Gastroesophageal sphincter (tissue), 4 donors: ENCODE measurements around the gene PCSK5. TPM values are rescaled to one million over a fixed set of nuclear protein-coding genes. Genes with fewer than 3 reads are reported as not detected.

ENCODE experiments used
- ATAC-seq: fragments of 150-250 bp; one replicate; pipeline ENCODE4 v1.9.1; 2016; ENCODE audit warnings: mild to moderate bottlenecking, moderate library complexity
- H3K27ac ChIP-seq, 4 donors: fragments of 200-600 bp; sonication (generic) in 3 of 4; 1 replicate in 3 of 4; 2 replicates in 1 of 4; pipeline ENCODE4 v1.5.1; 2016 to 2019
- H3K27me3 ChIP-seq: fragments of 200-600 bp; sonication (generic); one replicate; pipeline ENCODE4 v1.5.1; 2019
- H3K36me3 ChIP-seq, 2 donors: fragments of 200-600 bp; sonication (generic); one replicate each; pipeline ENCODE4 v1.5.1; 2019; ENCODE audit warnings: control low read depth in 1 of 2
- H3K4me1 ChIP-seq, 3 donors: fragments of 200-600 bp; sonication (generic); 1 replicate in 2 of 3; 2 replicates in 1 of 3; pipeline ENCODE4 v1.5.1; 2016 to 2019; ENCODE audit warnings: control low read depth in 2 of 3
- H3K4me3 ChIP-seq, 2 donors: fragments of 200-600 bp; sonication (generic); one replicate each; pipeline ENCODE4 v1.5.1; 2019; ENCODE audit warnings: mild to moderate bottlenecking in 1 of 2, moderate library complexity in 1 of 2
- H3K9me3 ChIP-seq, 3 donors: fragments of 200-600 bp; sonication (generic); one replicate each; pipeline ENCODE4 v1.5.1; 2017 to 2019; ENCODE audit warnings: control low read depth in 2 of 3
- CTCF ChIP-seq, 4 experiments: fragments of 200-600 bp in 2 of 4; fragments of 450-650 bp in 2 of 4; sonication (generic) in 1 of 4; IDR thresholded peaks; one replicate each; pipeline ENCODE4 v1.5.1; 2017 to 2019; ENCODE audit warnings: antibody characterized with exemption in 4 of 4, mild to moderate bottlenecking in 2 of 4, moderate library complexity in 2 of 4
- EP300 ChIP-seq: sonication (generic); formaldehyde crosslinking; IDR thresholded peaks from one replicate; pipeline ENCODE4 v1.6.1; 2017; ENCODE audit warnings: antibody characterized with exemption, mild to moderate bottlenecking
- POLR2A ChIP-seq, 2 donors: fragments of 450-650 bp; IDR thresholded peaks; one replicate each; pipeline ENCODE4 v1.6.1; 2017; ENCODE audit warnings: antibody characterized with exemption in 2 of 2, mild to moderate bottlenecking in 2 of 2, moderate library complexity in 1 of 2
- POLR2AphosphoS5 ChIP-seq: sonication (generic); formaldehyde crosslinking; IDR thresholded peaks from one replicate; pipeline ENCODE4 v1.6.1; 2017; ENCODE audit warnings: antibody characterized with exemption
- whole genome bisulfite sequencing, 2 donors: methylation state at CpG; one replicate each; pipeline ENCODE4 v1.1.5; 2018; ENCODE audit warnings: low coverage in 1 of 2; 5-methylcytosine and 5-hydroxymethylcytosine counted together
- total RNA-seq, 4 donors: library from RNA; depleted of rRNA; stranded (reverse); fragments of >200 nt; gene quantifications; one replicate each; pipeline ENCODE4 v1.1.0, GENCODE V29; 2016

Gene PCSK5
- total RNA-seq, 4 donors from 2014 or later = 20.1 to 37.3 (median 28.1) TPM

- TF ChIP-seq POLR2AphosphoS5 (no peak), POLR2A (IDR thresholded peaks at IDR 0.05) (no peak), CTCF (IDR thresholded peaks at IDR 0.05) (no peak), EP300 (no peak)
- Histone ChIP-seq H3K27ac (peak overlapping the region in 2 of 4 donors; percentile 25 to 30), H3K36me3 (peaks cover 0 to 29% of the 10 kb centered on the region in 2 donors), H3K27me3 (no peaks in the 10 kb centered on the region), H3K4me1 (peaks cover 0 to 26% (median 7%) of the 10 kb centered on the region in 3 donors), H3K9me3 (no peaks in the 10 kb centered on the region), H3K4me3 (no peak overlapping the region)
- ATAC-seq = no peak
- WGBS, 2 donors = 56 to 73% methylated on average over 1 of the region's 1 CpG
Measured at GRCh38 chr9:76101491-76101890, 211.0 kb downstream of the PCSK5 start.

GRCh38 chr9:76101947-76102346 is 211.5 kb downstream of the PCSK5 start:
- Histone ChIP-seq H3K27ac (no peak overlapping the region), H3K27me3 (no peaks in the 10 kb centered on the region), H3K4me3 (no peak overlapping the region), H3K9me3 (no peaks in the 10 kb centered on the region), H3K36me3 (peaks cover 0 to 26% of the 10 kb centered on the region in 2 donors), H3K4me1 (peaks cover 0 to 30% (median 7%) of the 10 kb centered on the region in 3 donors)
- WGBS, 2 donors = 41 to 58% methylated on average over 4 of the region's 4 CpGs
- TF ChIP-seq CTCF (IDR thresholded peaks at IDR 0.05) = no peak
- no peak for TF ChIP-seq POLR2AphosphoS5
- no peak for TF ChIP-seq EP300
- TF ChIP-seq POLR2A (IDR thresholded peaks at IDR 0.05) = no peak
- no peak for ATAC-seq

DNA sequence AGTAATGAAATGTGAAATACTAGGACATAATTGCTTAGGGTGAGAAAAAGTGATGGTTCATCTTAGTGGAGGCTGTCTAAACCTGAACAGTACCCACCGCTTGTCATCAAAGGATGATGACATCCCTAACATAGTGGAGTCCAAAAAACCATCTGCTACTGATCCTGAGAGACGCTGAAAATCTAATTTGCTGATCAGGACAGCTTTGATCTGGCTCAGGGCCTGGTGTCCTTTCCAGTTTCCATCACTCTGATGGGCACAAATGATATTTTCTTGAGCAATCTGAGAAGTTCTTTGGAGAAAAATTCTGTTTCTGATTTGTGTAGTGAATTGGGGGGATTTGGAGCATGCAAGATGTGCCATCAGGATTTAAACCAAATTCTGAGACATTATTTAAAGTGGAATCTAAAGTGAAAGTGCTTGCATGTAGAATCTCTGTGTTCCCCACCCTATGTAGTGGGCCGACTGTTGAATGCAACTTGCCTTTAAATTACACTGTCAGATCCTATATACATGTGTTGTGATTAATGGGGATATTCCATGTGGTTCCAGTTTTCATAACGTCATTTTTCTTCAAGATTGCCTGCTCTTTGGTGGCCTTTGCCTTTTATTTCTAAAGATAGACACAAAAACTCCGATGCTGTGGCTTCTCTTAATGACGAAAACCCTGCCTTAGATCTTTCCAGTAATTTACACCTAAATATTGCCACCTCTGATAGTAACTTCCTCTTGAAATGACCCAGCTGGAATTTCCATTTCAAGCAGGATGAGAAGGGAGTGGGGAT is 213.2 kb downstream of the PCSK5 start:
- no peak for ATAC-seq
- Histone ChIP-seq H3K9me3 (no peaks in the 10 kb centered on the region), H3K36me3 (peaks cover 0 to 17% of the 10 kb centered on the region in 2 donors), H3K27ac (no peak overlapping the region), H3K4me1 (peaks cover 3 to 43% (median 13%) of the 10 kb centered on the region in 3 donors), H3K4me3 (no peak overlapping the region), H3K27me3 (no peaks in the 10 kb centered on the region)
- 69 to 74% methylated on average over 6 of the region's 6 CpGs for WGBS, 2 donors
- TF ChIP-seq CTCF (IDR thresholded peaks at IDR 0.05) (no peak), POLR2A (IDR thresholded peaks at IDR 0.05) (no peak), POLR2AphosphoS5 (no peak), EP300 (no peak)

DNA sequence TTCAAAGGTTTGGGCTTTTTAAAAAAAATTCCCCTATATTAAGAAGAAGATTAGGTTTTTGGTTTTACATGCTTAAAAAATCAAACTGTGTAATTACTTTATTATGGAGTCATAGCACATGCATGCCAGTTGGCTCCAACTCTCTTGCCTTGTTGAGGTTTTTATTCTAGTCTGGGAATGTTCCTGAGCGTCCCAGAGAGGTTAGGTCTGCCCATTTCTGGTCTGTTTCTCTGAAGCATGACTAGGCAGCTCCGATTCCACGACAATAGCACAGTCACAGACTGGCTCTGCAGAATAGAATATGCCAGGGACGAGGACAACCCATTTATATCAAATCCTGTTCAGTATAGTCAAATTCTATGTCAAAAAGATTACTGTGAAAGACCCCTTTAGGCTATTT is 217.0 kb downstream of the PCSK5 start:
- Histone ChIP-seq H3K4me3 (no peak overlapping the region), H3K27ac (peak overlapping the region; percentile 39 to 75 (median 46)), H3K4me1 (peaks cover 3 to 27% (median 5%) of the 10 kb centered on the region in 3 donors), H3K36me3 (peaks cover 0 to 8% of the 10 kb centered on the region in 2 donors), H3K27me3 (no peaks in the 10 kb centered on the region), H3K9me3 (no peaks in the 10 kb centered on the region)
- TF ChIP-seq EP300 (no peak), POLR2AphosphoS5 (peak; percentile 58)
- ATAC-seq = peak; percentile 90
- 36 to 41% methylated on average over 4 of the region's 4 CpGs for WGBS, 2 donors

- no peaks in the 10 kb centered on the region for H3K9me3 ChIP-seq
- TF ChIP-seq EP300 = no peak
- no peak overlapping the region for H3K27ac ChIP-seq
- H3K4me3 ChIP-seq = no peak overlapping the region
- peaks cover 3 to 34% (median 5%) of the 10 kb centered on the region in 3 donors for H3K4me1 ChIP-seq
- peaks cover 0 to 8% of the 10 kb centered on the region in 2 donors for H3K36me3 ChIP-seq
- no peaks in the 10 kb centered on the region for H3K27me3 ChIP-seq
- ATAC-seq = no peak
- 78 to 100% methylated on average over 1 to 2 of the region's 2 CpGs for WGBS, 2 donors
Measured at GRCh38 chr9:76109953-76110352, 219.5 kb downstream of the PCSK5 start.

DNA sequence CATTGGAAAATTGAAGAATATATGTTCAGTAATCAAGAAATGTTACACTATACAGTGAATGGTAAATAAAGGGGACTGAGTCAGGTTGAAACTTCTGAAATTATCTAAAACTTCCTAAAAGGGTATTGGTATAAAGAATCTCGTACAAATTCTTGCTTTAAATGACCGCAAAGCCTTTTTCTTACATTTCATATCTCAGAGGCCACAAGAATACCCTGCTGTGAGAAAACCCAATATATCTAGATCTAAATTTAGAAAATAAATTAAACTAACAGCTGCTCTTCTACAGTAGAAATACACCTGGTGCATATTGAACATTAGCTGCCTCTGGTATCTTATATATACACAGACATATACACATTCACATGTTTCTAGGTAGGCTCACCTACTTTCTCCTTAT is 221.7 kb downstream of the PCSK5 start:
- H3K27ac ChIP-seq = no peak overlapping the region
- H3K4me1 ChIP-seq = peaks cover 3 to 37% (median 5%) of the 10 kb centered on the region in 3 donors
- no peak overlapping the region for H3K4me3 ChIP-seq
- no peaks in the 10 kb centered on the region for H3K27me3 ChIP-seq
- H3K36me3 ChIP-seq = peaks cover 0 to 4% of the 10 kb centered on the region in 2 donors
- no peak for ATAC-seq
- no peaks in the 10 kb centered on the region for H3K9me3 ChIP-seq
- WGBS, 2 donors = 50 to 78% methylated on average over 2 of the region's 2 CpGs
- TF ChIP-seq POLR2A (IDR thresholded peaks at IDR 0.05) (no peak), POLR2AphosphoS5 (no peak), EP300 (no peak), CTCF (IDR thresholded peaks at IDR 0.05) (no peak)
